GM19239 (cell line): ENCODE measurements around the gene UBXN10.

Source experiments
- DNase-seq: peaks from one replicate; pipeline ENCODE4 v3.0.0; 2011; ENCODE audit warnings: low spot score; ENCODE audit not compliant: insufficient read length
- FAIRE-seq: peaks from 2 replicates; lab custom pipeline; 2011; peaks lifted over from hg19 to GRCh38; lab: Jason Lieb, UNC

UBXN10 gene

GRCh38 chr1:20180844-20181207, 5.1 kb upstream of the UBXN10 start:
- no peak for FAIRE-seq

GRCh38 chr1:20182415-20182814, 3.5 kb upstream of the UBXN10 start:
- DNase-seq = no peak
- FAIRE-seq = no peak

More at GRCh38 chr1:20180844-20181207, 5.1 kb upstream of the UBXN10 start:
- no peak for DNase-seq

DNA sequence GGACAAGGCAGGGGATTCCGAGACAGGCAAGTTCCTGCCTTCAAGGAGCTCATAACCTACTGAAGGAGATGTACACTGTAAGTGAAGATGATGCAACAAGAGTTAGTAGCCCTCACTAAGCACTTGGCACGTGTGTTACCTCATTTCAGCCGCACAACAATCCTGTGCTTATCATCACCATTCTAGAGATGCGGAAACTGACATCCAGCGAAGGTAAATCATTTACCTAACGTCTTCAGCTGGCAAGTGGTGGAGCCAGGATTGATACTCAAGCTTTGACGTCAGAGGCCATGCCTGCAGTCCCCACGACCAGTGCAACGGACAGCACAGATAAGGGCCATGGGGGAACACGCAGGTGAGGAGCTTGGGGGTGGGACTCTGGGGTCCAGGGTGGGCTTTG, 2.9 kb upstream of the UBXN10 start:
- DNase-seq = no peak
- no peak for FAIRE-seq

- DNase-seq = no peak
- FAIRE-seq = no peak
Measured at GRCh38 chr1:20183616-20184271, 2.2 kb upstream of the UBXN10 start.

DNA sequence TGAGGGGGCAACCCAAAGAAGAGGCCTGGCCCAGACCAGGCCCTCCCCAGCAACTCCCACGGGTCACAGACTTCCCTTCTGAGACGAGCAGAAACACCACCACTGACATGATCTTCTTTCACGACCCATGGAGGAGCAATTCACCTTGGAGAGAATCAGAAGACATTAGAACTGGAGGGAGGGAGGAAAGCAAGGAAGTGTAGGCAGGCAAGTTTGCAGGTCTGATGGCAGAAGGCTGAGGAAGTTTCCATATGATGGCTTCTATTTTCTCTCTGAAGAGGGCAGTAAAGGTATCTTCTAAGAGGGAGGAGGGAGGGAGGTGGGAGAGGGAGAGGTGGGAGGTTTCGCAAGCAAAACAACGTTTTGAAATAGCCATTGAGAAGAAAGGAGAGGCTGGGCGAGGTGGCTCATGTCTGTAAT, 1.4 kb upstream of the UBXN10 start:
- no peak for DNase-seq

GRCh38 chr1:20184997-20185833, 681 bp upstream of the UBXN10 start:
- no peak for DNase-seq
- FAIRE-seq = no peak

More for the DNA sequence above, 1.4 kb upstream of the UBXN10 start:
- no peak for FAIRE-seq

DNA sequence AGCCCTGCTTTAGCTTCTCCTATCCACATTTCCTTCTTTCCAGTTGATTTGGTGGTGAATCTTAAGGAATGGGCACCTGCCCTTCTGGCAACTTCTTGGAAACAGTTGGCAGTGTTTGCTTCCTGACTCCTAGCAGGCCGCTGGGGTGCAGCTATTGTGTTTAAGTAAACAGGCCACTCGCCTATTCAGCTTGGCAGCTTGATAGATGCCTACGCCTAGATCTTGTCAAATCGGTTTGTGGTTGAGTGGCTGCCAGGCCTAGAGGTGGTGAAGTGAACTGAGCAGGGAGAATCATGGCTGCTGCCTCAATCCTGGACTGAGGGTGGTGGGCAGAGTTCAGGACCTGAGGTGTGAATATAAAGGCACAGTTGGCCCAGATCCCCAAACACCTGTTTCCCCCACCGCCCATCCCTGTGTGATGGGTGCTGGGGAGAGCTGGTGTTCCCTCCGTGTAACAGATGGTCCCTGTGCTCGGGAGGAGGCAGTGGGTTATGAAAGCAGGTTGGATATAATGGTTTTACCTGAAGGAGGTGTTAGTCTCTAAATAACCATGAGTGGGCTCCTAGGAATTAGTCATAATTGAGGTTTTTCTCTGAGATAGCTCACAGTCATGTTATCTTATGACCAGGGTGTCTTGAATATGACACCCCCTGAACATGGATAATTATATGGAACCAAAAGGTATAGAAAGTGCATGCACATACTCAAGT, 1.4 kb downstream of the UBXN10 start:
- FAIRE-seq (no peak), DNase-seq (no peak)

- no peak for DNase-seq
- FAIRE-seq = no peak
Measured at GRCh38 chr1:20187813-20188454, 2.0 kb downstream of the UBXN10 start.

DNA sequence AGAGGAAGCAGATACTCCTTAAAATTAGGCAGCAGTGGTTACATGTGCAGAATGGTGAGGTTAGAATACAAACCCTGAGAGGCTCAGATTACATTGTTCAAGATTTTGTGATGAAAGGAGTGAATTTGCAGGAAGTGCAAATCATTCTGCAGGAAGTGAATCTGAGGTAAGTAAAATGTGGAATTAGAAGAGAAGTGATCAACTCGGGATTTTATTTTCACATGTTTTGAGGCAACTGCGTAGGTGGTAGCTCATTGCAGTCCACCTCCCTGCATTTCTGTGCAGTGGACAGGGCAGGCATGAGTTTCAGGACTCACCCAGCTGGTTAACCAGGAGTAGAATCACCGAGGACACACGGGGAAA, 2.5 kb downstream of the UBXN10 start:
- no peak for FAIRE-seq
- DNase-seq = no peak

GRCh38 chr1:20189664-20190063, 3.8 kb downstream of the UBXN10 start:
- no peak for DNase-seq
- FAIRE-seq = no peak

DNA sequence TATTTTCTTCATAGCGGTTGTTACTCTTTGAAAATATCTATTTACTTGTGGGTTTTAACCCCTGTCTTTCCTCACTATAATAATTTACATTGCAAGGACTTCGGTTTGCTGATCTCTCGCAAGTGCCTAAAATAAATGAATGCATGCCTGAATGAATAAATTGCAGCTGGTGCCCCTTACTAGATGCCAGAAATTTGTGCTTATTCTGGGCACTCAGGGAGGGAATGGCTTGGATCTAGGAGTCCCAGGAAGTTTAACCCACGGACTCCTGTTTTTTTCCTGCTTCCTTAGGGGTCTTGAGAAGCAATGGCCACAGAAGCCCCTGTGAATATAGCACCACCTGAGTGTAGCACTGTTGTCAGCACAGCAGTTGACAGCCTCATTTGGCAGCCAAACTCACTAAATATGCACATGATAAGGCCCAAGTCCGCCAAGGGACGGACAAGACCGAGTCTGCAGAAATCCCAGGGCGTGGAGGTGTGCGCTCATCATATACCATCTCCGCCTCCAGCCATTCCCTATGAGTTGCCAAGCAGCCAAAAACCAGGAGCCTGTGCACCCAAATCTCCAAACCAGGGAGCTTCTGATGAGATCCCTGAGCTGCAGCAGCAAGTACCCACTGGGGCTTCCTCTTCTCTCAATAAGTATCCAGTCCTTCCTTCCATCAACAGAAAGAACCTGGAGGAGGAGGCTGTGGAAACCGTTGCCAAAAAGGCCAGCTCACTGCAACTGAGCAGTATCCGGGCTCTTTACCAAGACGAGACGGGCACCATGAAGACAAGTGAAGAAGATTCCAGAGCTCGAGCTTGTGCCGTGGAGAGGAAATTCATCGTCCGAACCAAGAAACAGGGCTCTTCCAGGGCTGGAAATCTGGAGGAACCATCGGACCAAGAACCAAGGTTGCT, 4.6 kb downstream of the UBXN10 start:
- DNase-seq (no peak), FAIRE-seq (no peak)

DNA sequence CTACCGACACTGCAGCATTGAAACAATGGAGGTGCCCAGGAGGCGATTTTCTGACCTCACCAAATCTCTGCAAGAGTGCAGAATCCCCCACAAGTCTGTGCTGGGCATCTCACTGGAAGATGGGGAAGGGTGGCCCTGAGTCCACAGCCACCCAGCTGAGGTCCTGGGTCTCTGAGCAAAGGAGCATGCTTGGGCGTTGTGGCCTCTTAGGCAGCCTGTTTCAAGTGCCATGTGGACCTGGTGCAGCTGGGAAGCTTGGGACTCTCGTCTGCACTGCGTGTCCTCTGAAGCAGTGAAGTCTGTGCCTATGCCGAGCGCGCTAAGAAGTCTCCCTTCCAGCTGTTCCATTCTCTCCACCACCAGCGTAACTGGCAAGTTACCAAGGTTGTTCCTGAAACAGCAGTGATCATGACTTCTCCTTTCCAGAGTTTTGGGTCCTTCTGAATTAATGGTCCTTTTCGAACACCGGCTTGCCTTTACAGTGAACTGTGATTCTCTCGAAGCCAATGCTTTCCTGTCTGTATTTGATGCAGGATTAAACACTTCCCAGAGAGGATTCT, 5.5 kb downstream of the UBXN10 start:
- no peak for FAIRE-seq
- DNase-seq = no peak

DNA sequence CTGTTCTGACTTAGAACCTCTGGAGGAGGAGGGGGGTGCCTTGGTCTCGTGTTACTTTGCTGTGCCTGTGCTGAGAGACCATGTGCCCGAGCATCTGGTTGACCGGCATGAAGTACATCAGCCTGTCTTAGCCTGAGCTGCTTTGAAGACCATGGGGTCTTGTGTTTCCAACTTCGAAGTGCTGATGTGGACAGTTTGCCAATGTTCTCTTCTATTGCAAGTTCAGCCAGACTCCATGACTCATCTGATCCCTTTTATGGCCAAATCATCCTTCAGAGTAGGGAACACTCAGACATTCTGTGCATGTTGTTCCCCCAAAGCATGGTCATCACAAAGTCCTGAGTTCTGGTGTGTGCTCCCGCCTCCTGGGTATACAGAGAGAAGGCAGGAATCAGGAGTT, 6.5 kb downstream of the UBXN10 start:
- FAIRE-seq = no peak

DNA sequence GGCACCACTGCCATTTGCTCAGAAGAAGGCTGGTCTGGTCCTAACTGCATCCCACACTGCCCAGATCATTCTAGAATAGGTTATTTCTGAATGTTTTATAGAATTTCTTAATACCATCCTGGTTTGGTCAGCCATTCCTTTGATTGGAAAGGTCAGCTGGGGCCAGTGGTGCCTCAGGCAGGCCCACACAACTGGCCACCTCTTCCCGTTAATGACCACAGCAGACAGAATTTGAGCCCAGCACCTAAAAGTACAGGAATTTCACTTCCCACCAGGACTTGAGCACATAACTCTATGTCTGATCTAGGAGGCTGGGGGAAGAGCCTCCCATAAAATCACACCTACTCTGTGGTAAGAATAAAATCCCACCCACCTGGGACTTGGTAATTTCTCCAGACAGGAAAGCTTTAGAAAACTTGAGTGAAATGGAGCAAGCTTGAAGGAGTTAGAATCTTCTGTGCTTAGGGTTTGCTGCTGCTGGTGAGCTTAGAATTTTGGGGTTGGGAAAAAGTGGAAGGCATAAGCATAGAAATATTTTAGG, 7.0 kb downstream of the UBXN10 start:
- FAIRE-seq (no peak), DNase-seq (no peak)

More for the DNA sequence above, 6.5 kb downstream of the UBXN10 start:
- no peak for DNase-seq

DNA sequence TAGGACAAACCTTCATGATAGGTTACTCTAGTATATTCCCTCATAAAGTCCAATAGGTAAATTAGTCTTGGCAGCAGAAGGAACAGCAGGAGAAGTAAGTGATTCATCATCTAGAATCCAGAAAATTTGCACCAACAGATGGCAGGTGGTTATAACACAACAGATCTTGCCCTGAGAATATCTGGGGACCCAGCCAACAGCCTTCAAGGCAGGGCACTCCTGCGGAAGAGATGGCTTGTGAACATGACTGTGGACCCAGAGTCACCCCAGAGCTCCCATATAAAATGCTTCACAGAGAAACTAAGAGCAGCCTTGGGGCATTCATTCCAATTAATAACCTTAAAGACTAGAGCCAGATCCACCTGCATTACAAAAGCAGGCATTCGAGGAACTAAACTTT, 8.3 kb downstream of the UBXN10 start:
- DNase-seq (no peak), FAIRE-seq (no peak)

GRCh38 chr1:20194757-20195461, 9.0 kb downstream of the UBXN10 start:
- DNase-seq (peak; percentile 58), FAIRE-seq (peak; percentile 69)

GRCh38 chr1:20195462-20195780, 9.5 kb downstream of the UBXN10 start:
- DNase-seq (no peak), FAIRE-seq (no peak)

- no peak for DNase-seq
- FAIRE-seq = no peak
Measured at GRCh38 chr1:20197329-20197791, 11.5 kb downstream of the UBXN10 start.

GRCh38 chr1:20198296-20198695, 12.4 kb downstream of the UBXN10 start:
- DNase-seq = no peak
- no peak for FAIRE-seq
